ENCODE measurements around the gene SORD. TPM values are rescaled to one million over a fixed set of nuclear protein-coding genes. Genes with fewer than 3 reads are reported as not detected.

The SORD gene
- total and polyA plus RNA-seq, 9 of the 15 experiments (the other 6 are each of a cell fraction or from before 2014, with no cell fraction given): 5.9 to 79.2 (median 29.6) TPM

DNA sequence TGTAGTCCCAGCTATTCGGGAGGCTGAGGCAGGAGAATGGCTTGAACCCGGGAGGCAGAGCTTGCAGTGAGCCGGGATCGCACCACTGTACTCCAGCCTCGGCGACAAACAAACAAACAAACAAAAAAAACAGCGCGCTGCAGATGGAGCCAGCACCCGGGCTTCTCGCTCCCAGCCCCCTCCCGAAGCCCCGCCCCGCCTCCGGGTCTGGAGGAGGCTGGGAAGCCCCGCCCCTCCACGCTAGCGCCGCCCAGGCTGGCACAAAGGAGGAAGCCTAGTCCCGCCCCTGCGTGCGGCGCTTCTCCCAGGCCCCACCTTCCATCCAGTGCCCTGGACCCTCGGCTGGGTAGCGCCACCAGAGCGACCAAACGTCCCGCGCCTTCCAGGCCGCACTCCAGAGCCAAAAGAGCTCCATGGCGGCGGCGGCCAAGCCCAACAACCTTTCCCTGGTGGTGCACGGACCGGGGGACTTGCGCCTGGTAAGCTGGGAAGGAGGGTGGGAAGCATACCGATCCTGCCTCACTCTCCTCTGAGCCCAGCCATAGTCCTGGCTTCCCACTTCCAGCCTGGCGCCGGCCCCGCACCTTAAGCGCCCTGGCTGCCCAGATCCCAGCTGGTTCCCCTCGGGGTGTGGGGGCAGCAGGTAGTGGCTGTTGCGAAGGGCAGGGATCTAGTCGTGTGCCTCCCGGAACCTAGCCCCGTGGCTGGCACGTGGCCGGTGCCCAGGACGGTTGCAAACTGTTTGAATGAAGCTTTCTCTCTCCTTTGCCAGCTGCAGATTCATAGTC lies at the start of gene SORD (continued):
- peak; percentile 59 for TF ChIP-seq RBBP5 (IDR thresholded peaks at IDR 0.05; ENCODE audit: borderline replicate concordance, insufficient read depth, low read length, poor library complexity, severe bottlenecking)
- no peak for TF ChIP-seq LEF1 (IDR thresholded peaks at IDR 0.05)
- peak; percentile 31 to 79; a peak in 2 of 4 replicates for TF ChIP-seq MAZ (CRISPR knock-in tag; conservative IDR thresholded peaks at IDR 0.05 in 1 of 2, IDR thresholded peaks at IDR 0.05 in 1 of 2)
- peak; percentile 36 for TF ChIP-seq HMGN3 (IDR thresholded peaks at IDR 0.05; ENCODE audit: borderline replicate concordance, extremely low read depth, insufficient read length, low read depth, low read length)
- TF ChIP-seq SMAD3 (CRISPR knock-in tag; conservative IDR thresholded peaks at IDR 0.05): no peak
- TF ChIP-seq, protein P1, sequence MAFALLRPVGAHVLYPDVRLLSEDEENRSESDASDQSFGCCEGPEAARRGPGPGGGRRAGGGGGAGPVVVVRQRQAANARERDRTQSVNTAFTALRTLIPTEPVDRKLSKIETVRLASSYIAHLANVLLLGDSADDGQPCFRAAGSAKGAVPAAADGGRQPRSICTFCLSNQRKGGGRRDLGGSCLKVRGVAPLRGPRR (CRISPR knock-in tag; IDR thresholded peaks at IDR 0.05): no peak
- TF ChIP-seq ZNF232 (CRISPR knock-in tag; IDR thresholded peaks at IDR 0.05): no peak
- 0 out of 2 replicates have a peak, but pooled peaks have one; percentile 2 for TF ChIP-seq HDAC2 (IDR thresholded peaks at IDR 0.05)
- peak; percentile 73; the same call in 1 of the 2 replicates for TF ChIP-seq PHF8 (IDR thresholded peaks at IDR 0.05; ENCODE audit: borderline replicate concordance, low read length)
- no peak for TF ChIP-seq ZNF507 (tag; conservative IDR thresholded peaks at IDR 0.05)
- no peak for TF ChIP-seq RBM34 (IDR thresholded peaks at IDR 0.05; ENCODE audit: borderline replicate concordance, insufficient read depth, low read length)
- no peak for TF ChIP-seq ZBTB40 (IDR thresholded peaks at IDR 0.05)
- TF ChIP-seq ZBTB40 (CRISPR knock-in tag; IDR thresholded peaks at IDR 0.05): no peak
- TF ChIP-seq SUPT5H (IDR thresholded peaks at IDR 0.05): peak; percentile 69
- no peak for TF ChIP-seq HDAC3 (IDR thresholded peaks at IDR 0.05; ENCODE audit: borderline replicate concordance, partially characterized antibody)

All from K562 (cell line).